ENCODE measurements around the gene SYCE1.

DNA sequence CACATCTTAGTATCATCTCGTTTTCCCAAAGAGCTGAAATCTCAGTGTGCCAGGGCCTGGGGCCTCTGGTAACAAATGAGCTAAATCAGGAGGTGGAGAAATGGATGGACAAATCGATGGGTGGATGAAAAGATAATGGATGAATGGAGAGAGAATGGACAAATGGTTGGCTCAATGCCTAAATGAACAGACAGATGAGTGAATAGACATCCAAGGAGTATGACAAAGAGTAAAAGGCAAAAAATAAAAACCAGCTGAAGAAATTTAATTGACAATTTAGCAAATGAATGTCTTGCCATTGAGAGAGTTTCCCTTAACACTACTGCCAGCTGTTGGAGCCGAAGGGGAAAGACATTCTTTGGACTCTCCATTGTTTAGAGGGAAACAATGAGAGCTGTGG, 8.0 kb downstream of the SYCE1 start:
- no peak for TF ChIP-seq CTCF (IDR thresholded peaks at IDR 0.05)
- TF ChIP-seq EP300 (IDR thresholded peaks at IDR 0.05) = no peak

All from suprapubic skin (tissue), 3 donors.